Thyroid gland (tissue), 4 donors: ENCODE measurements around the gene OOSP2. TPM values are rescaled to one million over a fixed set of nuclear protein-coding genes. Genes with fewer than 3 reads are reported as not detected.

ENCODE experiments used
- DNase-seq, 2 donors: peaks; one replicate each; pipeline ENCODE4 v3.0.0-alpha.2; 2019
- H3K27ac ChIP-seq, 3 donors: fragments of 200-600 bp; sonication (generic); 1 replicate in 2 of 3; 2 replicates in 1 of 3; pipeline ENCODE4 v1.5.1; 2016 to 2019; ENCODE audit warnings: mild to moderate bottlenecking in 1 of 3, moderate library complexity in 1 of 3
- H3K27me3 ChIP-seq: fragments of 200-600 bp; sonication (generic); one replicate; pipeline ENCODE4 v1.5.1; 2019
- H3K36me3 ChIP-seq, 2 donors: fragments of 200-600 bp; sonication (generic); one replicate each; pipeline ENCODE4 v1.5.1; 2016 to 2019
- H3K4me1 ChIP-seq, 2 donors: fragments of 200-600 bp; sonication (generic); one replicate each; pipeline ENCODE4 v1.5.1; 2017 to 2019
- H3K4me3 ChIP-seq, 3 donors: fragments of 200-600 bp; sonication (generic); replicated peaks in 1 of 3; 1 replicate in 2 of 3; 2 replicates in 1 of 3; pipeline ENCODE4 v1.5.1; 2016; ENCODE audit warnings: mild to moderate bottlenecking in 1 of 3
- H3K9me3 ChIP-seq: fragments of 200-600 bp; sonication (generic); one replicate; pipeline ENCODE4 v1.5.1; 2017
- CTCF ChIP-seq, 6 experiments: fragments of 200-600 bp in 3 of 6; fragments of 450-650 bp in 3 of 6; sonication (generic) in 3 of 6; IDR thresholded peaks; one replicate each; pipeline ENCODE4 v1.5.1; 2016 to 2019; ENCODE audit warnings: antibody characterized with exemption in 6 of 6, mild to moderate bottlenecking in 2 of 6, inconsistent platforms in 1 of 6, moderate library complexity in 1 of 6
- POLR2A ChIP-seq, 2 donors: fragments of 450-650 bp; IDR thresholded peaks; one replicate each; pipeline ENCODE4 v1.6.1; 2017; ENCODE audit warnings: antibody characterized with exemption in 2 of 2, mild to moderate bottlenecking in 2 of 2, moderate library complexity in 1 of 2
- WGBS, 2 donors: methylation state at CpG; one replicate each; pipeline ENCODE4 v1.1.5; 2017; 5-methylcytosine and 5-hydroxymethylcytosine counted together
- intact Hi-C: fragments of 100-400 bp; cut with DNase I; formaldehyde crosslinking; loops from one replicate; pipeline ENCODE4 v1.15.1; 2023
- total RNA-seq, 4 donors: library from RNA; depleted of rRNA; stranded (reverse); fragments of >200 nt; gene quantifications; one replicate each; pipeline ENCODE4 v1.2.3, GENCODE V29; 2016

Gene OOSP2
- total RNA-seq, 4 donors from 2014 or later, result not detected

GRCh38 chr11:60087239-60087638 is 47.0 kb downstream of the OOSP2 start:
- no peaks in the 10 kb centered on the region for H3K4me1 ChIP-seq
- no peaks in the 10 kb centered on the region for H3K36me3 ChIP-seq
- H3K9me3 ChIP-seq, result peaks cover 3% of the 10 kb centered on the region
- DNase-seq, result no peak
- WGBS, 2 donors, result 79 to 91% methylated on average over 1 of the region's 1 CpG
- H3K4me3 ChIP-seq, result no peak overlapping the region
- no peak overlapping the region for H3K27ac ChIP-seq
- no peaks in the 10 kb centered on the region for H3K27me3 ChIP-seq
- TF ChIP-seq CTCF (IDR thresholded peaks at IDR 0.05) (no peak), POLR2A (IDR thresholded peaks at IDR 0.05) (no peak)
- intact Hi-C loops, result no loop called here

DNA sequence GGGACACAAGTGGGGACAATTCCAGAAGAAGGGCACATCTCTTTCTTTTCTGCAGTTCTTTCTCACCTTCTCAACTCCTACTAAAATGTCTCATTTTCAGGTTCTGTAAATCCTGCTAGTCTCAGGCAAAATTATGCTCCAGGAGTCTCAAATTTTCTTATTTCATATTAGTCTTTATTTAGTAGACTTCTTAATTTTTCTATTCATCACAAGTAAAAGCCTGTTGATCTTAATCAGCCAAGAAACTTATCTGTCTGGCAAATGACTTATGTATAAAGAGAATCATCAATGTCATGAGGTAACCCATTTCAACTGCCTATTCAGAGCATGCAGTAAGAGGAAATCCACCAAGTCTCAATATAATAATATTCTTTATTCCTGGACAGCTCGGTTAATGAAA is 48.2 kb downstream of the OOSP2 start, which contains the start of gene MS4A2:
TSS of gene MS4A2 (plus strand) at position 301 of the 400 bp plus-strand sequence. CDS start 102 bp downstream, outside the sequence.
- 85 to 95% methylated on average over 1 of the region's 1 CpG for WGBS, 2 donors
- Histone ChIP-seq H3K27me3 (no peaks in the 10 kb centered on the region), H3K36me3 (no peaks in the 10 kb centered on the region), H3K4me1 (no peaks in the 10 kb centered on the region), H3K27ac (no peak within 1 kb of the TSS), H3K4me3 (no peak within 1 kb of the TSS), H3K9me3 (no peaks in the 10 kb centered on the region)
- TF ChIP-seq POLR2A (IDR thresholded peaks at IDR 0.05) (no peak), CTCF (IDR thresholded peaks at IDR 0.05) (no peak)
- no peak for DNase-seq
- intact Hi-C loops, result no loop called here

GRCh38 chr11:60095477-60096120 is 55.4 kb downstream of the OOSP2 start:
- TF ChIP-seq POLR2A (IDR thresholded peaks at IDR 0.05) (no peak), CTCF (IDR thresholded peaks at IDR 0.05) (no peak)
- no peaks in the 10 kb centered on the region for H3K27me3 ChIP-seq
- WGBS, 2 donors, result 68 to 72% methylated on average over 4 of the region's 4 CpGs
- no peak for DNase-seq
- no peak overlapping the region for H3K4me3 ChIP-seq
- H3K4me1 ChIP-seq, result no peaks in the 10 kb centered on the region
- no peak overlapping the region for H3K27ac ChIP-seq
- H3K36me3 ChIP-seq, result no peaks in the 10 kb centered on the region
- no peaks in the 10 kb centered on the region for H3K9me3 ChIP-seq
- intact Hi-C loops, result no loop called here

DNA sequence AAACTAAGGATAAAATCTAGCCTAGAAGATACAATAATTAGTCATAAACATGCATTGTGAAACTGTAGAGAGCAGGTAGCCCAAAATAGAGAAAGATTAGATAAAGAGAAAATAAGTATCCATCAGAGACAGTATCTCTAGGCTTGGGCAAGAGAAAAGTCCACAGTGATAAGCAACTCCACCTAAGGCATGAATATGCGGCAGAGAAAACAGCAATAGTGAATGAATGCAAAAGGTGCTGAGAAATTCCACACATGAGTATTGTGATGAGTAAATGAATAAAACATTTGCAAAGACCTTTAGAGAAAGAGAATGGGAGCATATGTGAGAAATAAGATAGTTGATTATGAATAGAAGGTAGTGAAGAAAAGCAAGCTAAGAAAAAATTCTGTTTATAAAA is 57.0 kb downstream of the OOSP2 start:
- 91 to 96% methylated on average over 1 of the region's 1 CpG for WGBS, 2 donors
- intact Hi-C loops, result no loop called here
- Histone ChIP-seq H3K27me3 (no peaks in the 10 kb centered on the region), H3K9me3 (no peaks in the 10 kb centered on the region), H3K4me3 (no peak overlapping the region), H3K4me1 (no peaks in the 10 kb centered on the region), H3K36me3 (no peaks in the 10 kb centered on the region), H3K27ac (no peak overlapping the region)
- no peak for DNase-seq
- TF ChIP-seq CTCF (IDR thresholded peaks at IDR 0.05) (no peak), POLR2A (IDR thresholded peaks at IDR 0.05) (no peak)

Other genes starting within 250 kb of the OOSP2 start
- gene MRPL16, start 229.6 kb upstream of the OOSP2 start, total RNA-seq, result 10 to 100 TPM; 19.4 to 40.7 (median 25.4) TPM
- gene CBLIF, start 194.9 kb upstream of the OOSP2 start, total RNA-seq, result not detected
- gene TCN1, start 173.9 kb upstream of the OOSP2 start, total RNA-seq, result not detected
- not detected for gene OOSP3, start 161.6 kb upstream of the OOSP2 start, total RNA-seq
- gene OOSP1, start 102.0 kb upstream of the OOSP2 start, total RNA-seq, result not detected
- not detected for gene OOSP4A, start 76.4 kb upstream of the OOSP2 start, total RNA-seq
- gene OOSP4B, start 23.2 kb upstream of the OOSP2 start, total RNA-seq, result not detected
- not detected for gene MS4A3, start 16.3 kb downstream of the OOSP2 start, total RNA-seq
- gene MS4A2, start 48.3 kb downstream of the OOSP2 start, total RNA-seq, result under 1 TPM in 3 of 4 donors, not detected in 1; 0.33 to 0.96 (median 0.39) TPM
- gene MS4A6A, start 142.7 kb downstream of the OOSP2 start, total RNA-seq, result 10 to 100 TPM; 12.1 to 51.6 (median 36.9) TPM
- gene MS4A4E, start 202.7 kb downstream of the OOSP2 start, total RNA-seq, result under 1 TPM in 2 of 4 donors, not detected in 2; 0.56 to 0.73 TPM
- 10 to 100 TPM in 1 of 4 donors, 1 to 10 TPM in 3; 4.1 to 53.9 (median 7.9) TPM for gene MS4A4A, start 240.3 kb downstream of the OOSP2 start, total RNA-seq